T-helper 1 cell treated with Interleukin-12 subunit alpha and Interleukin-12 subunit beta and Interleukin-4 antibody, amounts not matched to agents 30 ng/mL and 1 ng/mL, for 36 hours (primary cell): Measurements from ENCODE around the gene CCDC175. TPM values are rescaled to one million over a fixed set of nuclear protein-coding genes. Genes with fewer than 3 reads are reported as not detected.

ENCODE experiments used
- intact Hi-C: fragments of 100-400 bp; cut with micrococcal nuclease; formaldehyde crosslinking; loops from one replicate; pipeline ENCODE4 v1.15.1; 2024
- total RNA-seq: library from RNA; stranded (reverse); gene quantifications from 2 replicates; pipeline ENCODE4 v1.2.3, GENCODE V29; 2022

The CCDC175 gene
- not detected in 2 replicates for total RNA-seq

DNA sequence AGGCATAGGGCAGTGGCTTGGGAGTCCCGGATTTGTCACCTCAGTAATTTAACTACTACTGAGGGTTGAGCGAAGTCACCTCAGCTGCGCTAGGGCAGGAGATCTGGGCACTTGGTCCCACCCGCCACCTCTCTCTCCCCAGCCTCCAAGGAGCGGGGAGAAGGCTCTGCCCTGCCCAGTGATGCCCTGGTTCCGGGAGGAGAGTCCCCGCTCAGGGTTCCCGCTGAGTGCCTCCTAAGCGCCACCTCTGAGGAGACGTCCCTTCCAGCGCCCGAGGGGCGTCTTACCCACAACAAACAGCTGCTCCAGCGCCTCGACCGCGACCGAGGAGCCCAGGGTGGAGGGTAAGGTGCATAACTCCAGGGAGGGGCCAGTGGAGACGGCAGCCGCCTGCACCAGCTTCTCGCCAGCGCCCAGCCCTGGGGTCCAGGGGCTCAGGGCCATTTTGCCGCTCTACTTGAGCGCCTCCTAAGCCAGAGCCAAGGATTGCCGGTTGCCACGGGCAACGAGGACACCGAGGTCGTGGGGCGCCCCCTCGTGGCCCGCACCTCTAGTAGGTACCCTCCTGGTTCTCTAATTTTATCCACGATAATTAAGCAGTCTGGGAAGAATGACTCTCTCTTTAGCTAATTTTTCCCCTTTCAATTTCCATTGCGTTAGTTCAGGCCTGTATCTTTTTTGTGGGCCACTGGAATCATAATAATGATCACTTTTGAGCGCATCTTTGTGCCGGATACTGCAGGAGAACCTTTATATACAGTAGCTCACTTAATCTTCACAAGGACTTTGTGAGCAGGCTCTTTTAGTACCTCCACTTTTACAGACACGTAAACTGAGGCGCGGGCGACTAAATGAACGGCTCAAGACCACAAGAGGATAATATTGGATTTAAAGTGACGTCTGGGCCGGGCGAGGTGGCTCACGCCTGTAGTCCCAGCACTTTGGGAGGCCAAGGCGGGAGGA is at the start of gene CCDC175:
Gene CCDC175, minus strand, starts transcription at position 481 of the 963 bp plus-strand sequence. Its CDS starts 37 bp downstream, at position 444.
- intact Hi-C loops = loop anchor here (1.0 kb wide), 7 partner anchors 69 to 1075 kb away; partner anchors contain the start of genes DAAM1, JKAMP and L3HYPDH

- intact Hi-C loops = no loop called here
These were observed 46.0 kb upstream of the CCDC175 start for GRCh38 chr14:59622631-59623030.

DNA sequence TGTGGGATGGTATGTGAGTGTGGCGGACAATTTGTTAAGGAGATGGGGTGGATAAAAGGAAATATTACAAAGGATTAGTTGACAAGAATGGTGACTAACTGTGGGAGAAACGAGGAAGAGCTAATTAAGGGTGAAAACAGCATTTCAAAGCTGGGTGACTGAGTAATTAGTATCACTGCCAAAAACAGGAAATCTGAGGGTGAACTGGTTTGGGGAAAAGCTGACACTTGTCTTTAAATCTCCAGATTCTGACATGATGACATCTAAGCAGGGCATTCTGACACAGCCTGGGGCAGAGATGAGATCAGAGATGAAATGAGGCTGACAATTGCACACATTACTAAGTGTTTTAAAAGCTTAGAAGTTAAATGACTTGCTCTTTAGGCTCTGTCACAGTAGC is 42.4 kb upstream of the CCDC175 start:
- intact Hi-C loops = no loop called here

- intact Hi-C loops = no loop called here
These were observed 24.4 kb upstream of the CCDC175 start for GRCh38 chr14:59601056-59601455.

- intact Hi-C loops = no loop called here
These were observed 23.8 kb upstream of the CCDC175 start for GRCh38 chr14:59600211-59600945.

DNA sequence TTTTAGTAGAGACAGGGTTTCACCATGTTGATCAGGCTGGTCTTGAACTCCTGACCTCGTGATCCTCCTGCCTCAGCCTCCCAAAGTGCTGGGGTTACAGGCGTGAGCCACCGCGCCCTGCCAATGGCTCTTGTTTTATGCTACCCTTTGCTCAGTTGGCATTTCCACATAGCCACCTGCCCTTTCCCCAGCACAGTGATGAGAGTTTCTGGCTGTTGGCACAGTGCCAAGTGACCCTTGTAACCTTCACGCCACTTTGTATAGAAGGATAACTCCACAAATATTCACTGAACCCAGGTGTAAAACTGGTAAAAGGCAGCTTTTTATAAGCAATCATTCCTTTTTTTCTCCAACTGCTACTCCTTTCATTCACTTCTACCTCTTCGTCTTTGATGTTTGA is 18.5 kb upstream of the CCDC175 start:
- intact Hi-C loops = no loop called here

DNA sequence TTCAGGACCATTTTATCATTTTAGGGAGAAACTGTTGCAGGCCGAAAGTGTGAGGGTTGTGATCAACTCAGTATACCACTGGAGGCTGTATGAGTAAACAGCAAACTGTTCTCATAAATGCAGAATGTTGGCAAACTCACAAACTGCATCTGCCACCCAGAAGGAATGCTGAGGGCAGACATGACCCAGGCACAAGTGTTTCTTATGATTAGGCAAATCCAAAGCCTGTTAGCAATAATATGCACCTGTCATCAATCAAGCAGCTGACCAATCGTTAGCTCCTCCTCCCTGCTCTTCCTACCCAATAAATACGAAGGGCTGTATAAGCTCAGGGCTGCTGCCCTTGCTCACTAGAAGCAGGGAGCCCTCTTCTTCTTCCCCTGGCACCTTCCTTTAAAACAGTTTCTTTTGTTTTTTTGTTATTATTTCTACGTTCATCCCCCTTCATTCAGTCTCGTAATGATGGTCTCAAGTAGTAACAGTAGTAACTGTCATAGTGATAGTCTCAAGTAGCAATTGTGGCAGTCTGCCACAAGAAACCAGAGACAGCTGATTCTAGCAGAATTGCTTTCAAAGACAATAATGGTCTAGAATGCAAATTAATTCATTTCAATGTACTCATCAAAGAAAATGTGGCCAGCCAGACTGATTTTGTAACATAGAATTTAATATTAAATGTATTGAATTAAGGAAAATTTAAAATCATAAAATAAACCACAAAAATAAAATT is 15.2 kb upstream of the CCDC175 start:
- intact Hi-C loops = no loop called here

DNA sequence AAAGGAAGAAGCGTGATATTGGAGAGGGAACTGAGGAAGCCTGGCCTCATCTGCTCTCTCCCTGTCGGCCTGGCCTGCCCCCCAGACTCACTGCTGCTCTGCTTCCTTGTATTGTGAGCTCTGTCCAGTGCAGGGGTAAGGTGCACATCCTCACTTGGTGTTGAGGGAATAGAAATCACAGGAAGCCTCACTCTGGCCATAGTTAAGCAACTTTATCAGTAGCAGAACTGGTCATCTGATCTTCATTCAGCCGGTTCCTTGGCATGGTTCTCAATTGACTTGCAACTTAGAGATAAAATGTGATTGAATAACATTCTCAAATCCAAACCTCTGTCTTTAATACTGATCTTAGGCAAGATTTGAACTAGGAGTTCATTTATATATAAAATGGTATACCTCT is 11.5 kb upstream of the CCDC175 start:
- intact Hi-C loops = no loop called here

DNA sequence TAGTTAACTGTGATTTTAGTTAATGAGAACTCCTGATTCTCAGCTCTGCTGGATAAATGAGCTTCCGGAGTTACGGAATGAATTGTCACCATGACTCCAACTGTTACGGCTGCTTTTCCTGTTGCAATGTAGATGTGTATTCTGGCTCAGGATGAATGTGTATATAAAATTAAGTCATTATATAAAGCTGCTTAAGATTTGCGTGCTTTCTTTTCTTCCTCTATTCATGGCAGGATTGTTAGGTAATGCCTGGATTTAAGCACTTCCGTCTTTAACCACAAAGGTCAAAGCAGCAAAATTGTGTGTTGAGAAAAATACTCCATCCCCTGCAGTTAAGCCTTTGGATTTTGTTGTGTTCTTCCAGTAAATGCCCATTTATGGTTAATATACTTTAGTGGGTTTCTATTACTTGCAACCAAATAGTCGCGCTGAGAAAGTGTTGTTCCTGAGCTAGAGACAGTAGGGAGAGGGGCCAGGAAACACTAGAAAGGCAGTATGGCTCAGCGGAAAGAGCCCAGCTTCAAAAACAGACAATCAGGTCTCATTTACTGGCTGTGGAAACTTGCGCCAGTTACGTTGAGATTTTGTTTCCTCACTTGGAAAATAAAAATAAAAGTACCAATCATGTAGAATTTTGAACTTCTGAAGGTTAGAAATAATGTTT is 9.4 kb upstream of the CCDC175 start:
- intact Hi-C loops = no loop called here

GRCh38 chr14:59583755-59584154 is 7.1 kb upstream of the CCDC175 start:
- intact Hi-C loops = no loop called here

DNA sequence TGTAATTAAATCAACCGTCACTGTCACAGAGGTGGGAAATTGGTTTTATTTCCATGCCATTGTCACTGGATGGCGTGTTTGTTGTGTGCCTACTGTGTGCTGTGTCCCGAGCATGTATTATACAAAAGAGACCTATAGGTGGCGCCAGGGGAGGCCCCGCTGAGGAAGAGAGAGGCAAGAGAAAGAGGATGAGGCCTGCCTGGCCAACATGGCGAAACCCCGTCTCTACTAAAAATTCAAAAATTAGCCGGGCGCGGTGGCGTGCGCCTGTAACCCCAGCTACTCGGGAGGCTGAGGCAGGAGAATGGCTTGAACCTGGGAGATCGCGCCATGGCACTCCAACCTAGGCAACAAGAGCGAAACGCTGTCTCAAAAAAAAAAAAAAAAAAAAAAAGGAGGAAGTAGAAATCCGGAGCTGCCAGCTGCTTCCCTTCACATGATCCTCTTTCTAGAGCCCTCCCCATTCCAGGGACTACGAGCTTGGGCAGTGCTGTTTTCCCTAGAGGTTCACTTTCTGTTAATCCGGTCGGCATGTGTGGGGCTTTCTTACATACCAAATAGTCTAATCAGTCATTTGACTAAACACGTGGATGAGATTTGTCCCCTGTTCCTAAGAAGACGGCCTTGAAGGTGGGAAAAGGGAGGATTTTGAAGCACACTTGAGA is 6.4 kb upstream of the CCDC175 start:
- intact Hi-C loops = no loop called here

DNA sequence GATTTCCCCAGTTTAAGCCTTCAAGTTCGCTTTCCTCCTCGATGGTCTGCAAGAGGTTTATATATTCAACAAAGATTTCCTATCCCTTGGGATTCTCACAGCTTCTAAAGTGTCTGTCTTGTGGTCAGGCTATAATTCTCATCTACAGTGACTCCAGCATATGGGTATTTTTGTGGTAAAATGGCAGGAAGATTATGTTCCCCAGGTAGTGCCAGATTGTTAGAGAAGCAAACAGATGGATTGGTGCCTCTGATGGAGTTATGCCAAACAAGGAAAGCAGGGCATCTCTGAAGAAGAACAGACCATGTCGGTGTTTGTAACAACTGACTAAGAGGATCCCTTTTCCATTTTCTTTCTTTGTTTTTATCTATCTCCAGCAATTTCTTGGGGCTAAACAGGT is 5.5 kb upstream of the CCDC175 start:
- intact Hi-C loops = no loop called here

DNA sequence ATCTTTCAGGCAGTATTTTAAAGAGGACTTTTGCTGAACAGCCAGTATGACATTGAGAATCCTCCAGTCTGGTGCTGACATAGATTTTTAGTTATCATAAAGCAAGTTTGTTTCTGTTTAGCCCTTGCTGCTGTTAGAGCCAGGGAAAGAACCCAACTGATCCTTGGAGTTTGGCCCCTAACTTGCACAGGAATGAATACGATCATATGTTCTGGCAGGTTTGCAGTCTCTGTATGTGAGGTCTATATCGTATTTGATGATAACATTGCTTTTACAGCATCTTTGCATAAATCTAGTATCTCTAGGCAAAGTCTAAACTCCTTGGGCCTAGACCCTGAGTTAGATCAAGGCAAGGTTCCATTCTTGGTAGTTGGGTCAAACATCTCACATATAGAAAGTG is 4.3 kb upstream of the CCDC175 start:
- intact Hi-C loops = no loop called here

- intact Hi-C loops = no loop called here
These were observed 6.5 kb downstream of the CCDC175 start for GRCh38 chr14:59570122-59570521.

DNA sequence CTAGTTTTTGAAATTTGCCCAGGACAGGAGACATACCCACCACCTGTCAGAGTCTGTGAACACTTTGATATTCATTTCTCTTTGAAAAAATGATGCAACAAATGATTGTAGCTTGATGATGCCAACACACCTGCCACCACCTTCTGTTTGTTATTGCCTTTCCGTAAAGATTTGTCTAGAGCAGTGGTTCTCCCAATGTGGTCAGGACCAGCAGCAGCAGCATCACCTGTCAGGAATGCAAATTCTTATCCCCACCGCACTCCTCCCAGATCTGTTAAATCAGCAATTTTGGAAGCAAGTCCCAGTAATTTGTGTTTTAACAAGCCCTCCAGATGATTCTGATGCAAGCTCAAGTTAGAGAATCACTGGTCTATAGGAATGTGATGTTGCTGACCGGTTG is 9.9 kb downstream of the CCDC175 start:
- intact Hi-C loops = no loop called here

- intact Hi-C loops = no loop called here
These were observed 10.3 kb downstream of the CCDC175 start for GRCh38 chr14:59566296-59566695.

DNA sequence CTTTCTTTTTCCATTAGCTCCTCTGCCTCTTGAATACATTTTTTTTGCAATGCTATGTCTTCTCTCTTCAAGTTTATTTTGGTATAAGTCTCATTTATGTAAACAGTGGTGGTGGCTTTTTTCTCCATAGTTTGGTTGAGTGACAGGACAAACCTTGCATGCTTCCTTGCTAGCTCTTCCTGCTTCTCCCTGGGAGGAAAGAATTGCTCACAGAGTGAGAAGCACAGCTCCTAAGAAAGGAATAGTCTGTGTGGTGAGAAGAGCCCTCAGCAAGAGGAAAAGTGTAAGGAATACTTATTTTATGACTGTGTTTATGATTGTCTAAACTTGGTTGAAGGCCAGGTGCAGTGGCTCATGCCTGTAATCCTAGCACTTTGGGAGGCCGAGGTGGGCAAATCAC is 11.5 kb downstream of the CCDC175 start:
- intact Hi-C loops = no loop called here

GRCh38 chr14:59564366-59564765 is 12.2 kb downstream of the CCDC175 start:
- intact Hi-C loops = no loop called here

GRCh38 chr14:59547310-59547709 is 29.3 kb downstream of the CCDC175 start:
- intact Hi-C loops = no loop called here

GRCh38 chr14:59543873-59544272 is 32.7 kb downstream of the CCDC175 start:
- intact Hi-C loops = no loop called here

- intact Hi-C loops = no loop called here
These were observed 34.9 kb downstream of the CCDC175 start for GRCh38 chr14:59541731-59542130.
